SW480 (cell line): ENCODE measurements around the gene DCC.
"Not testable (repeated sequence)": the region's sequence is repeated elsewhere in the genome, so short reads cannot be mapped to it uniquely, and the experiment has no call there.

ENCODE experiments used
- DNase-seq: peaks from one replicate; pipeline ENCODE4 v3.0.0-alpha.2; 2016; ENCODE audit warnings: low spot score

The DCC gene

GRCh38 chr18:52348209-52348608, 8.2 kb downstream of the DCC start:
- DNase-seq = no peak

- DNase-seq = no peak
Observed at GRCh38 chr18:52349498-52349897, 9.5 kb downstream of the DCC start.

DNA sequence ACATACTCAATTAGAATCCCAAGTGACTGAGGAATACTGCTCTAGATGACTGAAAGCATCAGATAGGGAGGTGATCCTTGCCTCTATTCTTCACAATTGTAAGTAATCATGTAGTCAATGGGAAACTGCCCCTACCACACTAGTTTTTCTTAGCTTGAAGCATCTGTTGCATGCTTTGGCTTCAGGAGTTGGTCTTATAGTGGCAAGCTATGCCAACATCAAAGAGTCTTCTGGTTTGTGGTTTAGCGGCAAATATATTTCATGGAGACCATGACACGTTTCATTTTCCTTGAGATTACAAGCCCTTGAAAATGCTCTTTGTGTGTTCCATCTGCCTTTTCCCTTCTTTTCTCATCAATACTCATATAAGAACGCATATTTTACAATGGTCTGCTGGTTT, 12.9 kb downstream of the DCC start:
- DNase-seq = no peak

DNA sequence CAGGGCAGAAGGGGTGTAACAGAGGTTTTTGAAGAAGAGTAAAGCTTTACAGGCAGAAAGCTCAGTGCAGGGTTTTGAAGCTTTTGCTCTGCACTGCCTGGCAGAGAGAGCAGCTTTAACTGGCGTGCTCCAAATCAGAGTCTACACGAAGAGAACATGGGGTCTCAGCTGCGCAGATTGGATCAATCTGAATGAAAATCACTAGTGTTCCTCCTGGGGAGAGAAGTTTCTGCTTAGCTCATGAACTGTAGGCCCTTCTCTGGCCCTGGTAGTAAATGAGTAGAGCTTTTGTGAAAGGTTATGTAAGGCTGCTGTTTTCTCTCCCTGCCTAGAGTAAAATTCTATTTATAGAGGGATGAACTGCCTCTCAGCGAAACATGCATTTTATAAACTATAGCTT, 13.6 kb downstream of the DCC start:
- no peak for DNase-seq

DNA sequence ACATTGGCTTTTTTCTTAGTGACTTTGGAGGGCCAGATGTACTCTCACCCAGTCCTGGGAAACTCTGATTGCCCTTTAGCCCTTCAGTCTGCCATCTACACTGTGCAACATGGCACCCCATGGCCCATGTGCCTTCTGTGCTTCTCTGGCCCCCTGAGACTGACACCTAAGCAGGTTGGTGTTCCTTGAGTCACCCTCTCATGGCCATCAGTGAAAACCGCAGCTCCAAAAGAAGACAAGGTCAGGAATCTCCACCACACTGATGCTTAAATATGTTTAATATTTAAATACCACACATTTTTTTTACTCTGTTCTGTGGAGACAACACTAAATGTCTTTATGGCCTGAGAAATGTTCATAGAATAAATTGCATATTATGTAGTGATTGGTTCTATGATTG, 23.9 kb downstream of the DCC start:
- no peak for DNase-seq

- DNase-seq = not testable (repeated sequence)
Observed at GRCh38 chr18:52366851-52367250, 26.9 kb downstream of the DCC start.

DNA sequence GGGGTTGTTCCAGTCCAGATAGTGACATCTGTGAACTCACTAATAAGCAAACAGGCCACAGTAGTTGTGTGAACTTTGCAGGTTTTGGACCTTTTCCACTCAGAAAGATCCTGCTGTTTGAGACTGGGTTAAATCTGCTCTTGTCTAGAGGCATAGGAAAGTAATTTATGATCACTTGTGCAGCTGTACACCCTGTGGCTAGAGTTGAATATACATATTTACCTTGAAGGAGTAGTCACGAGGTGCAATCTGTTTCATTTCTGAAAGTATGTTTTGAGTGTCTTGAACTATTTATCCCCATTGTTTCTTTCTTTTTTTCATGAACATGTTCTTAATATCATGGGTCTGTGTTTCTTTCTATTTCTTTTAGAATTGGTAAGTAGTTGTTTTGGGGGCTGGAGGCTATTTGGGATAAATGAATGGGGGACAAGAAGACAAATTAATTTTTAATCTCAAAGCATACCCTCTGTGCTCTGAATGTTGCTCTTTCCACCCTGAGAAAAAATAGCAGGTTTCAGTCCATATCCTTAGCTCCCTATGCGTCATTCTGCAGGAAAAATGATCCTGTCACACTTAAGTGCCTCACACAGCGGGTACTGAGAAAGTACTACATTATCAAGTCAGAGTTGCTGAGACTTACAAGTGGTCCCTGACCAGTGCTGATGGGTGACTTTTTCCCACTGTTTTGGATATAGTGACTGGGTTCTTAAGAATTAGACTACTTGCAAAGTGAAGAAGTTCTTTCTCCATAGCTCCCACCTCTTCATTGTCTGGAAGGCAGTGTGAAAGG, 28.2 kb downstream of the DCC start:
- no peak for DNase-seq

- no peak for DNase-seq
Observed at GRCh38 chr18:52370841-52371240, 30.8 kb downstream of the DCC start.

- DNase-seq = no peak
Observed at GRCh38 chr18:52376104-52376503, 36.1 kb downstream of the DCC start.

- DNase-seq = no peak
Observed at GRCh38 chr18:52377094-52377493, 37.1 kb downstream of the DCC start.

GRCh38 chr18:52386306-52386705, 46.3 kb downstream of the DCC start:
- no peak for DNase-seq

DNA sequence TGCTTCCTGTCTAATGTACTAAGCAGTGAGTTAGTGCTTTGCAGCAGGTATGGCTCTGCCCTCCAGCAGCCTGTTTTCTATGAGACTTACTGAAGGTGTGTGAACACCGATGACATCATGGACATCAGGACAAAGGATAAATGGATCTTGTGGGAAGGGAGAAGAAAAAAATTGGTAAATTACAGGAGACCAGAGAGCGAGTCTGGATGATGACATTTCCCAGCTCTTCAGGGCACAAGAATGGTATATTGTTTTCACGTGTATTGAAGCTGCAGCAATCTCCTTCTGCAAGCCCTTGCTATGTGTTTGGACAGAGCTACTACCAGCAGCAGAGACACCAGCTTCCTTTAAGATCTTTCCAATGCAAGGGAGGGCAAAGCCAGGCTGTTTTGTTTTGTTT, 47.2 kb downstream of the DCC start:
- DNase-seq = no peak

- no peak for DNase-seq
Observed at GRCh38 chr18:52391810-52392559, 52.0 kb downstream of the DCC start.

DNA sequence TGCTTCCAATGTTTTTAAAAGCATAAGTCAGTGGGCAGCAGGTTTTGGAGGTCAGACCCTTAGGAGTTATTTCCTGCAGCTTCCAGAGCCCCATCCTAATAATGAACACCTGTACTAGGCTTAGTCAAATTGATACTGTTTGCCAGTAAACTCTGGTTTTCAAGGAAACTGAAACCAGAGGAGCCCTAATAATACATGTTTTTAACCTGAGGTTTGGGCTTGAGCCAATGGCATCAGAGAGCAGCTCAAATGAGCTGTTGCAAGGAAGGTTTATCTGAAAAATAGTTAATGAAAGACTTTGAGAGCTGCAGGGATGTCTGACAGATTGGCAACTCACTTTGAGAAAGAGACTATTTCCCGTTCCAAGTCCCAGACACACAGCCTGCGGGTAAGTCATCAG, 54.6 kb downstream of the DCC start:
- no peak for DNase-seq

DNA sequence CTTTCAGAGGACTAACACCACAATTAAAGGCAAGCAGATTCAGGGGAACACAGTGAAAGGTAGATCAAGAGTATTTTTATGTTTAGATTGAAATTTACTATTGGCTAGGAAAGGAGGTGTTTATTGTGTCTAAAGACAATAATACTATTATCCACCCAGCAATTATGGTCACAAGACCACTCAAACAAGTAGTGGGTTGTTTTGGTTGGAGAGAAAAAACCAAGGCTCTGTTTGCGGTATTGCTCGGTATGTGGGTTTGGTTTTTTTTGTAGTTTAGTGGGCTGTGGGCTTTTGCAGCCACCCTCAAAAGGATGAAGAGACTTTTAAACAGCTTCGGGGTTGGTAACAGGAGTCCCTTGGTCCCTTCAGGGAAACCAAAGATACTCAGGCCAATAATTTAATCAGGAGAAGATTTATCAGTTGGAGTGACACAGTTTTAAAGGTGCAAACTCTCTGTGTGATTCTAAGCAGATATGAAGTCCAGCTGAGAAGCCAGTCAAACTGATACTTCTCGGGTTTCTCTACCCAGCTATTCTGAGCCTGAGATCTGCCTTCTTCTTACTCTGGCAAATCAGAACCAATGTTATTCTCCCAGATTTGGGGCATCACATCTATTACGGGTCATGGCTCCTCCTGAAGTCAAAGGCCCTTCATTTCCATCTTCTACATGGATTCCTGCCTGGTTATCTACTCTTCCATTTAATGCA, 55.3 kb downstream of the DCC start:
- no peak for DNase-seq

- no peak for DNase-seq
Observed at GRCh38 chr18:52401236-52401635, 61.2 kb downstream of the DCC start.

- DNase-seq = no peak
Observed at GRCh38 chr18:52402814-52403213, 62.8 kb downstream of the DCC start.

DNA sequence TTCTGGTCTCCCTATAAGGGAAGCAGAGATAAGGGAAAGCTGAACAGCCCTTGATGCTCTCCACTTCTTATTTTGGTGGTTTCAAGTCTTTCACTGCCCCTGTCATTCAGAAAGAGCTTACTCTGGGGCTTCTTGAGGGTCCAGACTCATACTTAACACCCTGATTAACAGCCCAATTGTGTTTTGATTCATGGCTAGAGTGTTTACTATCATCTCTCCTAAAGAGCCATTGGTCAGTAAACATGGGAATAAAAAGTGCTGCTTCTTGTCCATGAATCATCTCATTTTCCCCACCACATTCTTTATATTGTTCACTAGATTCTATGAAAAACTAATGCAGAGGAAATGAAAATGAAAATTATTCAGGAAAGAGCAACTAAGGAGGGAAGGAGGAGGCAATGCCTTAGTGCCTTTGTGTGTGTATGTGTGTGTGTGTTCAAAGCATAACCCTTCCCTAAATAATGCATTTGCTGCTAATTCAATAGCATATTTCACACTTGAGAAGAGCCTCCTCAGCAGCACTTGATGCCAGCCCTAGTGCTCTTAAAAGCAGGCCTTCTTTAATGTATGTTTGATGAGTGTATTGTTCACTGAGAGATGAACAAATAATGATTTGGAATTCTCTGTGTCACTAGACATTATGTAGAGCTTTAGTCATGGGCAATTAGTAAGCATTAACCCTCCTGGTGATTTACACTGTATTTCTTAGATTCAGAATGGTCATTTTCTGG, 63.5 kb downstream of the DCC start:
- no peak for DNase-seq

DNA sequence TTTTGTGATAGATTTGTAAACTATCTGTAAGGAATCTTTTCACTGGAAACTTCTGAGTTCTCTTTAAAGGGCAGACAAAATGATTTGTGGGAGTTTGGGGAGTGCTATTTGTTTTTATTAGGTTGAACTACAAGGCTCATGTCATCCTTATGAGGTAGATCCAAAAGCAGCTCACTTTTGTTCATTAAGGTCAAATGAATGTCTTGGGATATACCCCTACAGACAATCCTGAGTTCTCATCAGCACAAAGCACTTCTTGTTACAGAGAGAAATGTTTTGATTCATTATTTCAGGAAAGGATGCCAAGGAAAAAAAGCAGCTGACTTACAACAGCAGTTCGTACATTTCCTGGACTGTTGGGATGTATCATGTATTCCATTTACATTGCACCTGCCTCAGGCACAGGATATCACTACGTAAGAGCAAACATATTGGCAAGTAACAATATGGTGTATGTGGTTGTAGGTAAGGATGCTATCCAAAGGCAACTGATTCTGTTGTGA, 68.9 kb downstream of the DCC start:
- DNase-seq = no peak

DNA sequence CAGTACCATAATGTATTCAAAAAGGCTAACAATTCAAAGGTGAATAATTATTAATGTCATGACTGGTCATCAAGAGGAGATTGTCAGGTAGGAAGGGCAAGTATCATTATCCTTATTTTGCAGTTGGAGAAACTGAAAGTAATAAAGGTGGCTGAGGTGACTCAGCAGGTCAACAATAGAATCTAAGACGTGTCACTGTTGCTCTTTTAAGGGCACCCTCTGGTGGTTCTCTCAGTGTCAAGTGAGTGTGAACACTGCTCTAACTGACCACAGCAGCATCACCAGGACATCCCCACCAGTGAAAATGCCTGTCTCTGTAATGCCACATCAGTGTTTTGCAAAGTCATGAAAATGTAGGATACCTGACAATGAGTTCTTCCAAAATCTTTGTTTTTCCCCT, 69.7 kb downstream of the DCC start:
- DNase-seq = peak; percentile 22

GRCh38 chr18:52415131-52415530, 75.1 kb downstream of the DCC start:
- DNase-seq = no peak

GRCh38 chr18:52422985-52423601, 83.1 kb downstream of the DCC start:
- DNase-seq = no peak
